Calu3 (cell line): ENCODE measurements around the gene SLC17A7. TPM values are rescaled to one million over a fixed set of nuclear protein-coding genes. Genes with fewer than 3 reads are reported as not detected.

ENCODE experiments used
- BruUV-seq: library from RNA; stranded (reverse); fragments of 400-500 nt; replicated peaks from 2 replicates; lab custom pipeline; 2021; lab: Mats Ljungman, UMichigan
- CTCF ChIA-PET: fragments of 300-600 bp; sonication (Branson Sonifier 250); formaldehyde crosslinking; loops from one replicate; lab custom pipeline; 2022; ENCODE audit warnings: antibody characterized with exemption; lab: Charles Lee
- DNase-seq: peaks from one replicate; pipeline ENCODE4 v3.0.0; 2022
- H3K27ac Mint-ChIP-seq: one replicate; pipeline ENCODE4 v1.8.0; 2022; ENCODE audit warnings: mixed read lengths; ENCODE audit not compliant: unreplicated experiment
- H3K27me3 Mint-ChIP-seq: one replicate; pipeline ENCODE4 v1.8.0; 2022; ENCODE audit warnings: mixed read lengths; ENCODE audit not compliant: unreplicated experiment
- H3K36me3 Mint-ChIP-seq: one replicate; pipeline ENCODE4 v1.8.0; 2022; ENCODE audit warnings: mild to moderate bottlenecking, moderate library complexity, mixed read lengths; ENCODE audit not compliant: insufficient read depth, unreplicated experiment
- H3K4me1 Mint-ChIP-seq: one replicate; pipeline ENCODE4 v1.8.0; 2022; ENCODE audit warnings: mild to moderate bottlenecking, low read depth, mixed read lengths; ENCODE audit not compliant: unreplicated experiment
- H3K4me3 Mint-ChIP-seq: one replicate; pipeline ENCODE4 v1.8.0; 2022; ENCODE audit warnings: mild to moderate bottlenecking, low read depth, moderate library complexity, mixed read lengths; ENCODE audit not compliant: unreplicated experiment
- H3K9me3 Mint-ChIP-seq: one replicate; pipeline ENCODE4 v1.8.0; 2022; ENCODE audit warnings: low read depth, mixed read lengths; ENCODE audit not compliant: unreplicated experiment
- CTCF ChIP-seq: fragments of 200-600 bp; IDR thresholded peaks from one replicate; pipeline ENCODE4 v1.8.0; 2022; ENCODE audit warnings: antibody characterized with exemption; ENCODE audit not compliant: unreplicated experiment
- intact Hi-C: fragments of 100-400 bp; cut with micrococcal nuclease; formaldehyde crosslinking; loops from one replicate; pipeline ENCODE4 v1.10.0; 2022; ENCODE audit not compliant: unreplicated experiment
- total RNA-seq: library from RNA; stranded (reverse); gene quantifications from 2 replicates; pipeline ENCODE4 v1.2.3, GENCODE V29; 2022

The SLC17A7 gene
- total RNA-seq, 1 experiment from 2014 or later: not detected

- CTCF ChIA-PET: interaction anchor here (0.5 kb wide), 1 partner anchor 894 kb away, joined by 3 read pairs; no protein-coding TSS in a partner anchor
- DNase-seq: no peak
- H3K4me1 Mint-ChIP-seq: peaks cover 20% of the 10 kb centered on the region
- no peak overlapping the region for H3K4me3 Mint-ChIP-seq
- BruUV-seq: no TSS peak
- TF ChIP-seq CTCF: no peak
- H3K27me3 Mint-ChIP-seq: peaks cover 100% of the 10 kb centered on the region
- intact Hi-C loops: no loop called here
- no peaks in the 10 kb centered on the region for H3K9me3 Mint-ChIP-seq
- H3K27ac Mint-ChIP-seq: no peak overlapping the region
- H3K36me3 Mint-ChIP-seq: peaks cover 5% of the 10 kb centered on the region
Measured at GRCh38 chr19:49420227-49420626, 21.1 kb downstream of the SLC17A7 start.

- no TSS peak for BruUV-seq
- CTCF ChIA-PET: interaction anchor here (2.6 kb wide), 1 partner anchor 23 kb away, joined by 5 read pairs; no protein-coding TSS in a partner anchor
- intact Hi-C loops: no loop called here
- H3K27ac Mint-ChIP-seq: no peak overlapping the region
- no peaks in the 10 kb centered on the region for H3K9me3 Mint-ChIP-seq
- no peak for TF ChIP-seq CTCF
- peaks cover 5% of the 10 kb centered on the region for H3K36me3 Mint-ChIP-seq
- peaks cover 20% of the 10 kb centered on the region for H3K4me1 Mint-ChIP-seq
- DNase-seq: no peak
- no peak overlapping the region for H3K4me3 Mint-ChIP-seq
- H3K27me3 Mint-ChIP-seq: peaks cover 100% of the 10 kb centered on the region
Measured at GRCh38 chr19:49419173-49419572, 22.2 kb downstream of the SLC17A7 start.

GRCh38 chr19:49418511-49418910, 22.8 kb downstream of the SLC17A7 start:
- no peak for DNase-seq
- CTCF ChIA-PET: interaction anchor here (2.6 kb wide), 1 partner anchor 24 kb away, joined by 5 read pairs; no protein-coding TSS in a partner anchor
- Mint-ChIP-seq H3K27ac (no peak overlapping the region), H3K4me3 (no peak overlapping the region), H3K27me3 (peaks cover 100% of the 10 kb centered on the region), H3K9me3 (no peaks in the 10 kb centered on the region), H3K4me1 (peaks cover 15% of the 10 kb centered on the region), H3K36me3 (peaks cover 5% of the 10 kb centered on the region)
- TF ChIP-seq CTCF: no peak
- intact Hi-C loops: no loop called here
- no TSS peak for BruUV-seq

GRCh38 chr19:49417088-49417487, 24.2 kb downstream of the SLC17A7 start:
- intact Hi-C loops: no loop called here
- H3K9me3 Mint-ChIP-seq: no peaks in the 10 kb centered on the region
- H3K4me1 Mint-ChIP-seq: peaks cover 9% of the 10 kb centered on the region
- peaks cover 5% of the 10 kb centered on the region for H3K36me3 Mint-ChIP-seq
- H3K27ac Mint-ChIP-seq: no peak overlapping the region
- BruUV-seq: no TSS peak
- H3K4me3 Mint-ChIP-seq: no peak overlapping the region
- CTCF ChIA-PET: interaction anchor here (2.6 kb wide), 1 partner anchor 25 kb away, joined by 5 read pairs; no protein-coding TSS in a partner anchor
- peaks cover 100% of the 10 kb centered on the region for H3K27me3 Mint-ChIP-seq
- TF ChIP-seq CTCF: no peak
- DNase-seq: no peak
